HepG2 (cell line): ENCODE results near the gene OPTN. TPM values are rescaled to one million over a fixed set of nuclear protein-coding genes. Genes with fewer than 3 reads are reported as not detected.

ENCODE experiments used
- AKNA ChIP-seq: sonication (generic); formaldehyde crosslinking; IDR thresholded peaks from 2 replicates; pipeline ENCODE4 v1.4.0; 2020; ENCODE audit warnings: missing genetic modification reagents, borderline replicate concordance
- CAMTA2 ChIP-seq: sonication (generic); formaldehyde crosslinking; IDR thresholded peaks from 2 replicates; pipeline ENCODE4 v1.4.0; 2020; ENCODE audit warnings: mild to moderate bottlenecking, missing genetic modification reagents, borderline replicate concordance
- FIP1L1 ChIP-seq: fragments of 200-400 bp; formaldehyde crosslinking; IDR thresholded peaks from 2 replicates; pipeline ENCODE4 v1.6.1; 2018; ENCODE audit warnings: low read depth, mild to moderate bottlenecking, low read length, moderate library complexity, borderline replicate concordance; ENCODE audit not compliant: insufficient read depth
- GTF2F1 ChIP-seq: fragments of 150-350 bp; IDR thresholded peaks from 2 replicates; pipeline ENCODE4 v1.6.1; 2014; ENCODE audit warnings: low read length
- IRF2 ChIP-seq: IDR thresholded peaks from 2 replicates; pipeline ENCODE4 v1.6.1; 2018; ENCODE audit warnings: missing genetic modification reagents, missing compliant biosample characterization
- JUND ChIP-seq: sonication (generic); formaldehyde crosslinking; IDR thresholded peaks from 2 replicates; pipeline ENCODE4 v1.8.0; 2022; ENCODE audit warnings: mild to moderate bottlenecking, missing genetic modification reagents
- KAT2B ChIP-seq: fragments of 150-350 bp; IDR thresholded peaks from 2 replicates; pipeline ENCODE4 v1.6.1; 2014; ENCODE audit warnings: low read depth, low read length, borderline replicate concordance
- MEIS1 ChIP-seq: sonication (generic); formaldehyde crosslinking; IDR thresholded peaks from 2 replicates; pipeline ENCODE4 v1.9.0; 2021; ENCODE audit warnings: mild to moderate bottlenecking, missing genetic modification reagents, moderate library complexity, borderline replicate concordance
- PITX1 ChIP-seq: sonication (generic); formaldehyde crosslinking; IDR thresholded peaks from 2 replicates; pipeline ENCODE4 v1.5.1; 2020; ENCODE audit warnings: mild to moderate bottlenecking, missing genetic modification reagents
- RCOR2 ChIP-seq: IDR thresholded peaks from 2 replicates; pipeline ENCODE4 v1.6.1; 2016; ENCODE audit warnings: missing biosample characterization, missing genetic modification reagents
- SNAI1 ChIP-seq: sonication (generic); formaldehyde crosslinking; IDR thresholded peaks from 2 replicates; pipeline ENCODE4 v1.5.0; 2020; ENCODE audit warnings: mild to moderate bottlenecking, missing genetic modification reagents, borderline replicate concordance
- ZFYVE20 ChIP-seq: sonication (generic); formaldehyde crosslinking; IDR thresholded peaks from 2 replicates; pipeline ENCODE4 v1.8.0; 2023; ENCODE audit warnings: low read depth, mild to moderate bottlenecking, moderate library complexity, missing genetic modification reagents, borderline replicate concordance
- ZNF160 ChIP-seq: sonication (generic); formaldehyde crosslinking; IDR thresholded peaks from 2 replicates; pipeline ENCODE4 v1.8.0; 2022; ENCODE audit warnings: mild to moderate bottlenecking, inconsistent platforms, missing genetic modification reagents
- ZNF275 ChIP-seq: sonication (generic); formaldehyde crosslinking; IDR thresholded peaks from 2 replicates; pipeline ENCODE4 v1.8.0; 2022; ENCODE audit warnings: missing genetic modification reagents, mild to moderate bottlenecking, inconsistent platforms, borderline replicate concordance
- ZNF441 ChIP-seq: sonication (generic); formaldehyde crosslinking; IDR thresholded peaks from 2 replicates; pipeline ENCODE4 v1.7.0; 2021; ENCODE audit warnings: missing genetic modification reagents, borderline replicate concordance
- ZNF670 ChIP-seq: sonication (generic); formaldehyde crosslinking; IDR thresholded peaks from 2 replicates; pipeline ENCODE4 v1.8.0; 2022; ENCODE audit warnings: mild to moderate bottlenecking, missing genetic modification reagents, borderline replicate concordance
- polyA plus RNA-seq, 8 experiments: library from polyadenylated mRNA; depleted of rRNA in 3 of 8; stranded (reverse) in 7 of 8; unstranded in 1 of 8; fragments of >200 nt; fragmentation: Illumina TruSeq in 4 of 8; extraction: Trizol in 4 of 8; gene quantifications; 2 replicates each; pipeline versions ENCODE4 v1.2.1 to v1.2.3, GENCODE V29; 2011 to 2016; ENCODE audit warnings: low read depth in 4 of 8, missing spikeins in 1 of 8, mixed read lengths in 1 of 8; ENCODE audit not compliant: insufficient read depth in 1 of 8
- total RNA-seq, 5 experiments: library from RNA; depleted of rRNA; stranded (reverse); fragments of >200 nt; fragmentation: Illumina TruSeq; extraction: Trizol; gene quantifications; 2 replicates each; pipeline ENCODE4 v1.2.3, GENCODE V29; 2016; ENCODE audit warnings: low read depth in 1 of 5
- TF ChIP-seq, protein P1 (sequence below): sonication (generic); formaldehyde crosslinking; IDR thresholded peaks from 2 replicates; pipeline ENCODE4 v1.4.0; 2020; ENCODE audit warnings: missing genetic modification reagents
- TF ChIP-seq, protein P2 (sequence below): sonication (generic); formaldehyde crosslinking; IDR thresholded peaks from 2 replicates; pipeline ENCODE4 v1.4.0; 2020; ENCODE audit warnings: low read depth, mild to moderate bottlenecking, missing genetic modification reagents
- TF ChIP-seq, protein P3 (sequence below): IDR thresholded peaks from 2 replicates; pipeline ENCODE4 v1.6.1; 2016; ENCODE audit warnings: low read depth, control low read depth

OPTN gene
- total and polyA plus RNA-seq, 2 of the 13 experiments (the other 11 are each of a cell fraction or from before 2014, with no cell fraction given) = 13.4 to 46.6 TPM

- TF ChIP-seq AKNA (CRISPR knock-in tag) (no peak), RCOR2 (no peak), JUND (peak; percentile 95), IRF2 (CRISPR knock-in tag) (peak; percentile 46; the same call in 1 of the 2 replicates), ZNF441 (CRISPR knock-in tag) (no peak), GTF2F1 (no peak), KAT2B (no peak), MEIS1 (CRISPR knock-in tag) (peak; percentile 45; the same call in 1 of the 2 replicates), FIP1L1 (no peak), CAMTA2 (CRISPR knock-in tag) (no peak), SNAI1 (no peak), PITX1 (CRISPR knock-in tag) (peak; percentile 38; the same call in 1 of the 2 replicates), ZFYVE20 (CRISPR knock-in tag) (no peak), ZNF275 (CRISPR knock-in tag) (no peak), ZNF670 (CRISPR knock-in tag) (peak; percentile 34; the same call in 1 of the 2 replicates), ZNF160 (no peak)
- TF ChIP-seq, protein P1, sequence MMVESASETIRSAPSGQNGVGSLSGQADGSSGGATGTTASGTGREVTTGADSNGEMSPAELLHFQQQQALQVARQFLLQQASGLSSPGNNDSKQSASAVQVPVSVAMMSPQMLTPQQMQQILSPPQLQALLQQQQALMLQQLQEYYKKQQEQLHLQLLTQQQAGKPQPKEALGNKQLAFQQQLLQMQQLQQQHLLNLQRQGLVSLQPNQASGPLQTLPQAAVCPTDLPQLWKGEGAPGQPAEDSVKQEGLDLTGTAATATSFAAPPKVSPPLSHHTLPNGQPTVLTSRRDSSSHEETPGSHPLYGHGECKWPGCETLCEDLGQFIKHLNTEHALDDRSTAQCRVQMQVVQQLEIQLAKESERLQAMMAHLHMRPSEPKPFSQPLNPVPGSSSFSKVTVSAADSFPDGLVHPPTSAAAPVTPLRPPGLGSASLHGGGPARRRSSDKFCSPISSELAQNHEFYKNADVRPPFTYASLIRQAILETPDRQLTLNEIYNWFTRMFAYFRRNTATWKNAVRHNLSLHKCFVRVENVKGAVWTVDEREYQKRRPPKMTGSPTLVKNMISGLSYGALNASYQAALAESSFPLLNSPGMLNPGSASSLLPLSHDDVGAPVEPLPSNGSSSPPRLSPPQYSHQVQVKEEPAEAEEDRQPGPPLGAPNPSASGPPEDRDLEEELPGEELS (CRISPR knock-in tag) = 0 out of 2 replicates have a peak, but pooled peaks have one; percentile 27
- TF ChIP-seq, protein P2, sequence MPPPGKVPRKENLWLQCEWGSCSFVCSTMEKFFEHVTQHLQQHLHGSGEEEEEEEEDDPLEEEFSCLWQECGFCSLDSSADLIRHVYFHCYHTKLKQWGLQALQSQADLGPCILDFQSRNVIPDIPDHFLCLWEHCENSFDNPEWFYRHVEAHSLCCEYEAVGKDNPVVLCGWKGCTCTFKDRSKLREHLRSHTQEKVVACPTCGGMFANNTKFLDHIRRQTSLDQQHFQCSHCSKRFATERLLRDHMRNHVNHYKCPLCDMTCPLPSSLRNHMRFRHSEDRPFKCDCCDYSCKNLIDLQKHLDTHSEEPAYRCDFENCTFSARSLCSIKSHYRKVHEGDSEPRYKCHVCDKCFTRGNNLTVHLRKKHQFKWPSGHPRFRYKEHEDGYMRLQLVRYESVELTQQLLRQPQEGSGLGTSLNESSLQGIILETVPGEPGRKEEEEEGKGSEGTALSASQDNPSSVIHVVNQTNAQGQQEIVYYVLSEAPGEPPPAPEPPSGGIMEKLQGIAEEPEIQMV = no peak
- TF ChIP-seq, protein P3, sequence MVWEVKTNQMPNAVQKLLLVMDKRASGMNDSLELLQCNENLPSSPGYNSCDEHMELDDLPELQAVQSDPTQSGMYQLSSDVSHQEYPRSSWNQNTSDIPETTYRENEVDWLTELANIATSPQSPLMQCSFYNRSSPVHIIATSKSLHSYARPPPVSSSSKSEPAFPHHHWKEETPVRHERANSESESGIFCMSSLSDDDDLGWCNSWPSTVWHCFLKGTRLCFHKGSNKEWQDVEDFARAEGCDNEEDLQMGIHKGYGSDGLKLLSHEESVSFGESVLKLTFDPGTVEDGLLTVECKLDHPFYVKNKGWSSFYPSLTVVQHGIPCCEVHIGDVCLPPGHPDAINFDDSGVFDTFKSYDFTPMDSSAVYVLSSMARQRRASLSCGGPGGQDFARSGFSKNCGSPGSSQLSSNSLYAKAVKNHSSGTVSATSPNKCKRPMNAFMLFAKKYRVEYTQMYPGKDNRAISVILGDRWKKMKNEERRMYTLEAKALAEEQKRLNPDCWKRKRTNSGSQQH (CRISPR knock-in tag) = no peak
Measured at GRCh38 chr10:13080643-13081042, 19.3 kb upstream of the OPTN start (continued).
